Immature natural killer cell (primary cell): ENCODE measurements around the gene HIVEP3. TPM values are rescaled to one million over a fixed set of nuclear protein-coding genes. Genes with fewer than 3 reads are reported as not detected.

Experiments used
- DNase-seq, 3 donors: peaks; one replicate each; pipeline ENCODE4 v3.0.0; 2022; ENCODE audit warnings: mixed read lengths in 1 of 3
- H3K27ac Mint-ChIP-seq, 6 donors: one replicate each; pipeline ENCODE4 v1.8.0; 2020; ENCODE audit warnings: mixed read lengths in 6 of 6, mild to moderate bottlenecking in 5 of 6, inconsistent platforms in 4 of 6, moderate library complexity in 3 of 6
- H3K27me3 Mint-ChIP-seq, 3 donors: one replicate each; pipeline ENCODE4 v1.8.0; 2020 to 2021; ENCODE audit warnings: low read depth in 3 of 3, mild to moderate bottlenecking in 3 of 3, mixed read lengths in 3 of 3, moderate library complexity in 3 of 3, inconsistent platforms in 1 of 3
- H3K36me3 Mint-ChIP-seq, 3 donors: one replicate each; pipeline ENCODE4 v1.8.0; 2020; ENCODE audit warnings: mixed read lengths in 3 of 3, inconsistent platforms in 2 of 3, mild to moderate bottlenecking in 2 of 3
- H3K4me1 Mint-ChIP-seq, 2 donors: one replicate each; pipeline ENCODE4 v1.8.0; 2020; ENCODE audit warnings: inconsistent platforms in 2 of 2, mild to moderate bottlenecking in 2 of 2, mixed read lengths in 2 of 2, moderate library complexity in 1 of 2
- H3K4me3 Mint-ChIP-seq, 5 donors: one replicate each; pipeline ENCODE4 v1.8.0; 2020; ENCODE audit warnings: mild to moderate bottlenecking in 5 of 5, mixed read lengths in 5 of 5, inconsistent platforms in 3 of 5, moderate library complexity in 3 of 5
- H3K9me3 Mint-ChIP-seq, 6 donors: one replicate each; pipeline ENCODE4 v1.8.0; 2020; ENCODE audit warnings: mild to moderate bottlenecking in 6 of 6, mixed read lengths in 6 of 6, inconsistent platforms in 4 of 6, moderate library complexity in 3 of 6
- polyA plus RNA-seq, 3 donors: library from polyadenylated mRNA; unstranded; fragments of 300-500 nt; fragmentation: Illumina TruSeq; gene quantifications; one replicate each; pipeline ENCODE4 v1.2.3, GENCODE V29; 2021

The HIVEP3 gene
- polyA plus RNA-seq, 3 donors from 2014 or later = 9.8 to 24.1 (median 15.5) TPM

- no peaks in the 10 kb centered on the region for H3K9me3 Mint-ChIP-seq
- no peak overlapping the region for H3K4me3 Mint-ChIP-seq
- no peak for DNase-seq
- H3K36me3 Mint-ChIP-seq = no peaks in the 10 kb centered on the region
- H3K4me1 Mint-ChIP-seq = peaks cover 26 to 33% of the 10 kb centered on the region in 2 donors
- peak overlapping the region in 1 of 6 donors; percentile 61 for H3K27ac Mint-ChIP-seq
- peaks cover 0 to 3% (median 0%) of the 10 kb centered on the region in 3 donors for H3K27me3 Mint-ChIP-seq
Observed at GRCh38 chr1:41647221-41648135, 271.2 kb downstream of the HIVEP3 start.

- H3K27ac Mint-ChIP-seq = peak overlapping the region in 2 of 6 donors; percentile 14 to 45
- H3K9me3 Mint-ChIP-seq = no peaks in the 10 kb centered on the region
- peaks cover 0 to 3% (median 0%) of the 10 kb centered on the region in 3 donors for H3K27me3 Mint-ChIP-seq
- no peaks in the 10 kb centered on the region for H3K36me3 Mint-ChIP-seq
- DNase-seq = no peak
- no peak overlapping the region for H3K4me3 Mint-ChIP-seq
- H3K4me1 Mint-ChIP-seq = peaks cover 21 to 24% of the 10 kb centered on the region in 2 donors
Observed at GRCh38 chr1:41646186-41646585, 272.5 kb downstream of the HIVEP3 start.

DNA sequence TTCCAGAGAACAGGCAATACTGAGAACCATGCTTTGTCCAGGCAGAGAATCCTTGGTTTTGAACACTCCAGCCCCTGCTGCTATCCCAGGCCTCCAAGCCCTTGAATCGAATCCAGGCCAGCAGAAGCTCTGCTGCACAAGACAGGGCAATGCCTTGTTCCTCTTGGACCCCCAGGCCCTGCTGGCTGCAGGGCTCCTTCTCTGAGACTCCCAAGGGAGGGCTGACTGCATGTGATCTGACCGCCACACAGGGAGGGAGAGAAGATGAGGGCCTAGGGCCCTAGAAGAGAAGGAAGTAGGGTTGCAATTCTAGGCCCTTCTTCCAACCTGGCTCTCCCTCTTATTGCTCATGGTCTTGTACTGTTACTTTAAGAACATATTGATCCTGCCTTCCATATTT is 273.7 kb downstream of the HIVEP3 start:
- H3K36me3 Mint-ChIP-seq = no peaks in the 10 kb centered on the region
- peaks cover 0 to 3% (median 0%) of the 10 kb centered on the region in 3 donors for H3K27me3 Mint-ChIP-seq
- no peaks in the 10 kb centered on the region for H3K9me3 Mint-ChIP-seq
- DNase-seq = no peak
- H3K4me1 Mint-ChIP-seq = peaks cover 12 to 23% of the 10 kb centered on the region in 2 donors
- H3K4me3 Mint-ChIP-seq = no peak overlapping the region
- peak overlapping the region in 1 of 6 donors; percentile 58 for H3K27ac Mint-ChIP-seq

GRCh38 chr1:41642922-41643821 is 275.6 kb downstream of the HIVEP3 start:
- no peaks in the 10 kb centered on the region for H3K36me3 Mint-ChIP-seq
- H3K27ac Mint-ChIP-seq = no peak overlapping the region
- no peak overlapping the region for H3K4me3 Mint-ChIP-seq
- H3K27me3 Mint-ChIP-seq = peaks cover 0 to 3% (median 0%) of the 10 kb centered on the region in 3 donors
- peaks cover 18 to 33% of the 10 kb centered on the region in 2 donors for H3K4me1 Mint-ChIP-seq
- H3K9me3 Mint-ChIP-seq = no peaks in the 10 kb centered on the region
- DNase-seq = no peak

DNA sequence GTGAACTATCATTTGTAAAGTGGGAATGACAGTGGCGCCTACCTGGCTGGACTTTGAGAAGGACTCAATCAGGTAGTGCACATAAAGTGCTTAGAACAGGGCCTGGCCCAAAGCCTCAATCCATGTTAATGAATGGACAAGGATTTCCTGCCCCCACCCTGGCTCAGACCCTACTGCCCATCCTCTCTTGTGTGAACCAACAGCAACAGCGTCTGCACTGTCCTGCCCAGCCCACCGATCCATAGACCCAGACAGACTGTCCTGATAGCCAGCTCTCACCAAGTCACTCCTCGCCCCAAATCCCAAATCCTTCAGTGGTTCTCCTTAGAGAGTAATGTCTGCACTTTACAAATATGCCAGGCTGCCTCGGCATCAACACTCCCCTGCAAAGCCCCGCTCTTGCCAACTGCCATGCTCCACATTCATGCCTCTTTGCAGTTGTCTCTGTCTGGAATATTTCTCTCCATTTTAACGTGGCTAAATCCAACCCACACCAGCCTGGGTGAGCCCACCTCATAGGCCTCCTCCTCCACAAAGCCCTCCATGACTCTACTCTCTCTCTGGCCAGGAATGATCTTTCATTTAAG is 276.7 kb downstream of the HIVEP3 start:
- Mint-ChIP-seq H3K4me1 (peaks cover 23 to 38% of the 10 kb centered on the region in 2 donors), H3K9me3 (no peaks in the 10 kb centered on the region), H3K4me3 (no peak overlapping the region), H3K36me3 (no peaks in the 10 kb centered on the region), H3K27me3 (peaks cover 0 to 3% (median 0%) of the 10 kb centered on the region in 3 donors), H3K27ac (no peak overlapping the region)
- no peak for DNase-seq

DNA sequence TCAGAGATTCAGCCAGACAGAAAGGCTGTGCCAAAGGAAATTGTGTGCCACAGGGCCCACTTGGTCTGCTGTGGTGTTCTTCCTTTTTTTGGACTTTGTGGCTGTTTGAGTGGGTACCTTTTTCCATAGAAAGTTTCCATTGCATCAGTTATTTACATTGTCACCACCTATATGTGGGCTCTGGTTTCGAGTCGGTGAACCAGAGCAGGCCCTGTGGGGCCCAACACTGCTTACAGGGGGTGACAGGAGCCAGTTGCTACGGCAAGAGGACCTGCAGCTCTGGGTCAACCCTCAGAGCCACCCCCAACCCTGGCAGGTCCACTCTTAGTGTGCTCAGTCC is 277.3 kb downstream of the HIVEP3 start:
- Mint-ChIP-seq H3K27me3 (no peaks in the 10 kb centered on the region), H3K36me3 (no peaks in the 10 kb centered on the region), H3K9me3 (no peaks in the 10 kb centered on the region), H3K4me1 (peaks cover 23 to 38% of the 10 kb centered on the region in 2 donors), H3K4me3 (no peak overlapping the region), H3K27ac (peak overlapping the region in 2 of 6 donors; percentile 26 to 55)
- no peak for DNase-seq

DNA sequence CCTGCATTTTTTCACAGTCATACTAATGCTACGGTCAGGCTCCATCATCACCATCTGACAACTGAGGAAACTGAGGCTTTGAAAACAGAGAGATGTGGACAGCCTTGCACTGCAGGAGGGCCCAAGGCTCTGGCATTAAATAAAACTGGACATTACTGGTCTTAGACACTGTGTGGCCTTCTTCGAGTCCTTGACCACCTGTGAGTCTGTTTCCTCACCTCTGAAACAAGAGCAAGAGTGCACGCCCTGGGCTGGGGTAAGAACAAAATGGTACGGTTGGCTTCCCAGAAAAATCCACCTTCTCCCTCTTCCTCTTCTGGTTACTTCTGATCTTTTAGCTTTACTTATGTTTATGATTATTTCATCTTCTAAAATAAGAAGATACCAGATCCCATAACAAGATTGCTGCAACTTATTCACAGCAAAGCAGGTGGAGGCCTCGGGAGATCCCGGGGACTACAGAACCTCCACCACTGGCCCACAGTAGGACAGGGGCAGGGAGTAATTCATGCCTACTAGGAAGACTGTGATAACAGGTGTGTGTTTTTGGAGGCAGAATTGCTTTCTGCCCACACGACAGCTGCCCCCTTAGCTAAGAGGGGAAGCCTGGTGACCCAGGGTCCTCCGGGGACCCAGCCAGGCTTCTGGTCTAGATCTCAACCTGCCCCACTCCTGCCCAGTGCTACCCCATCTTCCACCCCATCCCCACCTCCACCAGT is 277.8 kb downstream of the HIVEP3 start:
- Mint-ChIP-seq H3K27ac (peak overlapping the region in 2 of 6 donors; percentile 26 to 55), H3K4me3 (no peak overlapping the region), H3K27me3 (no peaks in the 10 kb centered on the region), H3K36me3 (no peaks in the 10 kb centered on the region), H3K4me1 (peaks cover 23 to 38% of the 10 kb centered on the region in 2 donors), H3K9me3 (no peaks in the 10 kb centered on the region)
- DNase-seq = no peak

DNA sequence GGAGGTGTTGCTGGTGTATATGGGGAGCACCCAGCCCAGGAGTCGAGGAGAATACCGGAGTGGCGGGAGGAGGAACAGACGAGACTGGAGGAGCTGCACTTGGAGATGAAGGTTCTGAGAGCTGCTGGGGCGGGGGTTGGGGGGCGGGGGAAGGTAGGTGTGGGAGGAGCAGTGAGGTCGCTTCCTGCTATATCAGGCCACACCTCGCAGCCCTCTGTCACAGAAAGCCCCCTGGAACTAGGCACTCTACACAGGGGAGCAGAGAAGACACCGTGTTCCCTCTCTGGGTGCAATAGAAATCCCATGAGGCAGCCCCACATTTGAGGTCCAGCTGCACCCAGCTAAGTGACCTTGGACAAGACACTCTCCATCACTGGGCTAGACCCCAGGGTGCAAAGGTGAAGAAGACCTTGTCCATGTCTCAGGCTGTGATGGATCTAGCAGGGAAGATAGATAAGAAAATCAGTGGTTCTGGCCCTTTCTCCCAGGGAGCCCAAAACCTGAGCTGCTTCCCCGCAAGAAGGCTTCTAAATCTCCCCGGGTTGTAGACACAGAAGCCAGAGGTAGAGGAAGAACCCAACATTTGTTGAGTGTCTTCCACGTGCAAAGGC is 278.5 kb downstream of the HIVEP3 start:
- H3K4me3 Mint-ChIP-seq = no peak overlapping the region
- H3K27ac Mint-ChIP-seq = peak overlapping the region in 5 of 6 donors; percentile 26 to 55 (median 31)
- H3K4me1 Mint-ChIP-seq = peaks cover 23 to 38% of the 10 kb centered on the region in 2 donors
- DNase-seq = no peak
- no peaks in the 10 kb centered on the region for H3K36me3 Mint-ChIP-seq
- H3K27me3 Mint-ChIP-seq = no peaks in the 10 kb centered on the region
- no peaks in the 10 kb centered on the region for H3K9me3 Mint-ChIP-seq

GRCh38 chr1:41639332-41639936 is 279.3 kb downstream of the HIVEP3 start:
- Mint-ChIP-seq H3K4me1 (peaks cover 23 to 38% of the 10 kb centered on the region in 2 donors), H3K27me3 (no peaks in the 10 kb centered on the region), H3K4me3 (no peak overlapping the region), H3K36me3 (no peaks in the 10 kb centered on the region), H3K9me3 (no peaks in the 10 kb centered on the region), H3K27ac (peak overlapping the region in 5 of 6 donors; percentile 19 to 60 (median 44))
- no peak for DNase-seq

DNA sequence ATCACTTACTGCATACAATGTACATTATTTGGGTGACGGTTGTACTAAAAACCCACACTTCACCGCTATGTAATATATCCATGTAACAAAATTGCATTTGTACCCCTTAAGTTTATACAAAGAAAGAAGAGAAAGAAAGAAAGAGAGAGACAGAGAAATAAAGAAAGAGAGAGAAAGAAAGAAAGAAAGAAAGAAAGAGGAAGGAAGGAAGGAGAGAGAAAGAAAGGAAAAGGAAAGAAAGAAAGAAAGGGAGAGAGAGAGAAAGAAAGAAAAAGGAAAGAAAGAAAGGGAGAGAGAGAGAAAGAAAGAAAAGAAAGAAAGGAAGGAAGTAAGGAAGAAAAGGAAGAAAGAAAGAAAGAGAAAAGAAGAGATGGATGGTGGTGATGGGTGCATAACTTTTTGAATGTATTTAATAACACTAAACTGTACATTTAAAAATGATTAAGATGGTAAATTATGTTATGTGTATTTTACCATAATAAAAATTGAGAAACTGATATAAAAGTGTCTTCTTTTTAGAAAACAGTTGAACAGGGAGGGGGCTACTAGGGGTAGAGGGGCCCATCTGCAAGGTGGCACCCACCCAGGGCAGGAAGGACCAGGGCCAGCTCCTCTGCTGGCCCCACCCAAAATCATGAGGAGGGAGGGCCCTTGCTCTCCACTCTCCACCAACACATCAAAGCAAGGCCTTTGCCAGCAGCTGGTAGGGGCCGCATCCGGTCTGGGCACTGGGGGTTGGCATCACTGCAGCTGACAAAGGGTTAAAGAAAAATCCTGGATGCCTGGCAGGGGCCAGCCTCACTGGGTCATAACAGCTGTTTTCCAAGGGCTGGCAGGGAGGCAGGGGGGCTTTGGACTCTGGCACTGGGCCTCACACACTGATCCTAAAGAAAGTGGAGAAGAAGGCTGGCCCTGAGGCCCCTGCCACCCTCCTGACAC is 280.4 kb downstream of the HIVEP3 start:
- peaks cover 23 to 38% of the 10 kb centered on the region in 2 donors for H3K4me1 Mint-ChIP-seq
- no peaks in the 10 kb centered on the region for H3K27me3 Mint-ChIP-seq

GRCh38 chr1:41637367-41637766 is 281.4 kb downstream of the HIVEP3 start:
- Mint-ChIP-seq H3K27me3 (no peaks in the 10 kb centered on the region), H3K4me3 (no peak overlapping the region), H3K27ac (no peak overlapping the region), H3K36me3 (no peaks in the 10 kb centered on the region), H3K9me3 (no peaks in the 10 kb centered on the region), H3K4me1 (peaks cover 23 to 38% of the 10 kb centered on the region in 2 donors)
- no peak for DNase-seq

More for the DNA sequence above, 280.4 kb downstream of the HIVEP3 start:
- Mint-ChIP-seq H3K4me3 (peak overlapping the region in 1 of 5 donors; percentile 14), H3K27ac (peak overlapping the region in 4 of 6 donors; percentile 0 to 58 (median 10)), H3K36me3 (no peaks in the 10 kb centered on the region), H3K9me3 (no peaks in the 10 kb centered on the region)
- DNase-seq = no peak
